Keratinocyte (primary cell): ENCODE data around the gene NUMBL.
"Not testable (repeated sequence)": the region's sequence is repeated elsewhere in the genome, so short reads cannot be mapped to it uniquely, and the experiment has no call there.

ENCODE experiments used
- EZH2 ChIP-seq: IDR thresholded peaks from one replicate; pipeline ENCODE4 v1.6.1; 2012; ENCODE audit warnings: inconsistent platforms, mild to moderate bottlenecking, low read length, moderate library complexity
- TF ChIP-seq, protein P1 (sequence below), 3 experiments: IDR thresholded peaks in 1 of 3; conservative IDR thresholded peaks in 1 of 3; optimal IDR thresholded peaks in 1 of 3; 2 replicates in 2 of 3; 3 replicates in 1 of 3; pipeline versions ENCODE3 to v1.5.1; 2011; ENCODE audit warnings: low read length in 3 of 3, mild to moderate bottlenecking in 3 of 3, moderate library complexity in 2 of 3, control low read depth in 1 of 3, inconsistent platforms in 1 of 3; ENCODE audit not compliant: insufficient read depth in 2 of 3; ENCODE audit errors: extremely low read depth in 1 of 3

DNA sequence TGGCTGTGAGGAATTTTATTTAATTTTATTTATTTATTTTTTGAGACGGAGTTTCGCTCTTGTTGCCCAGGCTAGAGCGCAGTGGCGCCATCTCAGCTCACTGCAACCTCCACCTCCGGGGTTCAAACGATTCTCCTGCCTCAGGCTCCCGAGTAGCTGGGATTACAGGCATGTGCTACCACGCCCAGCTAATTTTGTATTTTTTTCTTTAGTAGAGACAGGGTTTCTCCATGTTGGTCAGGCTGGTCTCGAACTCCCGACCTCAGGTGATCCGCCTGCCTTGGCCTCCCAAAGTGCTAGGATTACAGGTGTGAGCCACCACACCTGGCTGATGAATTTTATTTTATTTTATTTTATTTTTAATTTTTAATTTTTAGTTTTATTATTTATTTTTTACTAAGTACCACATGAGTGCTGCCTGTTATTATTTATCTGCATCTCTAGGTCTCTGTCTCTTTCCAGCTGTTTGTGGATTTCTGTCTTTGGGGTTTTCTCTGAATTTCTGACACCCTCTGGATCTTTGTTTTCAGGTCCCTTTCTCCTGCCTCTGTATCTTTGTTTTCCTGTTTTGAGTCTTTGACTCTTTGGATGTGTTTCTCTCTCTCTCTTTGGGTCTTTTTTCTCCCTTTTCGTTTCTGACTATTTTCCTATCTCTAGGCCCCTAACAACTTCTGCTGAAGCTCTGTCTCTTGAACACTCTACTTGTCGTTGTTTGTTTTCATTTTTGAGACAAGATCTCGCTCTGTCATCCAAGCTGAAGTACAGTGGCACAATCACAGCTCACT, 65.9 kb downstream of the NUMBL start:
- TF ChIP-seq, protein P1, sequence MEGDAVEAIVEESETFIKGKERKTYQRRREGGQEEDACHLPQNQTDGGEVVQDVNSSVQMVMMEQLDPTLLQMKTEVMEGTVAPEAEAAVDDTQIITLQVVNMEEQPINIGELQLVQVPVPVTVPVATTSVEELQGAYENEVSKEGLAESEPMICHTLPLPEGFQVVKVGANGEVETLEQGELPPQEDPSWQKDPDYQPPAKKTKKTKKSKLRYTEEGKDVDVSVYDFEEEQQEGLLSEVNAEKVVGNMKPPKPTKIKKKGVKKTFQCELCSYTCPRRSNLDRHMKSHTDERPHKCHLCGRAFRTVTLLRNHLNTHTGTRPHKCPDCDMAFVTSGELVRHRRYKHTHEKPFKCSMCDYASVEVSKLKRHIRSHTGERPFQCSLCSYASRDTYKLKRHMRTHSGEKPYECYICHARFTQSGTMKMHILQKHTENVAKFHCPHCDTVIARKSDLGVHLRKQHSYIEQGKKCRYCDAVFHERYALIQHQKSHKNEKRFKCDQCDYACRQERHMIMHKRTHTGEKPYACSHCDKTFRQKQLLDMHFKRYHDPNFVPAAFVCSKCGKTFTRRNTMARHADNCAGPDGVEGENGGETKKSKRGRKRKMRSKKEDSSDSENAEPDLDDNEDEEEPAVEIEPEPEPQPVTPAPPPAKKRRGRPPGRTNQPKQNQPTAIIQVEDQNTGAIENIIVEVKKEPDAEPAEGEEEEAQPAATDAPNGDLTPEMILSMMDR (optimal IDR thresholded peaks at IDR 0.05 in 1 of 3, IDR thresholded peaks at IDR 0.05 in 1 of 3, conservative IDR thresholded peaks at IDR 0.05 in 1 of 3; ENCODE audit: extremely low read depth in 1 of 3, insufficient read depth in 2 of 3, low read length in 3 of 3), result not testable (repeated sequence)
- TF ChIP-seq EZH2, result not testable (repeated sequence)
